Stimulated activated CD4-positive, alpha-beta T cell treated with anti-CD3 and anti-CD28 coated beads, Interleukin-12 subunit alpha, Interleukin-12 subunit beta, amount 100 ng/mL, for 48 hours (primary cell): ENCODE results near the gene CCNYL1.
"Not testable (repeated sequence)": the region's sequence is repeated elsewhere in the genome, so short reads cannot be mapped to it uniquely, and the experiment has no call there.

Source experiments
- DNase-seq, 3 donors: peaks; one replicate each; pipeline ENCODE4 v3.0.0-alpha.2; 2020; ENCODE audit warnings: low read depth in 2 of 3, low spot score in 1 of 3

The CCNYL1 gene

DNA sequence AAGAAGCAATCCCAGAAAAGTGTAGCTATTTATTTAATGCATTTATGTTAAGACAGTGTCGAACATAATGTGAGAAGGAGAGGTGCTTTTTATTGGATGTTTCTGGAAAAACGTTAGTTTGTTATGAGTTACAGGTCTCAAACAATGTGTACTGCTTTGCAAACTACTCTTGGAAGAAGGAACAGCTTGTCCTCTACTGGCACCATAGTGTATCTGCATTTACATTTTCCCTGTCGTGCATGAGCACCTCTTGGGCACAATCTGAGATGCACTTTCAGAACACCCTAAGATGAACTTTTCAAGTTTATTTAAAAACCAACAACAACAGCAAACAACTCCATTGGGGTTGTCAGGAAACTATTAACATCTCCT is 22.8 kb downstream of the CCNYL1 start:
- no peak for DNase-seq

DNA sequence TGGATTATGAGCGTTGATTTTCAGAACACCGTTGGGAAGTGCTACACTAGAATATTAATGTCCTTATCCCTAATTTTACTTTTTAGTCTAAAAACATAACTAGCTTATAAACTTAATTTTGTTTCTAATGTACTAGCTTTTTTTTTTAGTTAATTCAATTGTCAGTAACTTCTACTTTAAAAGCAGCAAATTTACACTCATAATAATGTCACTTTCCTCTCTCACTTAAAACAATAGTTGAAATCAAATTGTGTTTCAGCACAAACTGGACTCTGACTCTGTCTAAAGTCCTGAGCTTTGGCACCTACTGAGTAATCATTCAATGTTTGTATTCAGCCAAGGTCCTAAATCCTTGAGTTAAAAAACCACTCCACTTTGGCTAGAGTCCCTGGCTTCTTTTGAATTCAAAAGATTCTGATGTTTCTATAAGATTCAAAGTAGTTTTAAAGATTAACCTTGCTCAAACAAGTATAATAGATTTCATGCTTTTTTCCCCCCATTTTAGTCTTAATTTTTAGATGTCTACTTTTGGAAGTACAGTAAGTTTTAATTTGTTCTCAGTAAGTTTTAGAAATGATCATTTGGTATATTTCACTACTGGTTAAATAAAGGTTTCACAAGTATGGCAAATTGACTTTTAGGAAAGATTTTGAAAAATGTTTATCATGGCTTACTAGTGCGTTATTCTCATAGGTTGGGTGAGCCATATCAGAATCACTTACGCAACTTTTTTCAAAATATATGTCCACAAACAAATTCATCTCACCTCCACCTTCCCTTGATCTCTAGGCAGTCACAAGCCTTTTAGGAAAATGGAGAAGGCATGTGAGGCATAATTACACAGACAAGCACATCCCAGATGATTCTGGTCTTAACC is 23.4 kb downstream of the CCNYL1 start:
- DNase-seq = no peak

DNA sequence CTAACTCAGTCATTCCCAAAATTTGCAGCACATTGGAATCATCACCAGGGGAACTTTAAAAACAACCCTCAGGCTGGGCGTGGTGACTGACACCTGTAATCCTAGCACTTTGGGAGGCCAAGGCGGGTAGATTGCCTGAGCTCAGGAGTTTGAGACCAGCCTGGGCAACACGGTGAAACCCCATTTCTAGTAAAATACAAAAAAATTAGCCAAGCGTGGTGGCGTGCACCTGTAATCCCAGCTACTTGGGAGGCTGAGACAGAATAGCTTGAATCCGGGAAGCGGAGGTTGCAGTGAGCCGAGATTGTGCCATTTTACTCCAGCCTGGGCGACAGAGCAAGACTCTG is 24.0 kb downstream of the CCNYL1 start:
- not testable (repeated sequence) for DNase-seq

DNA sequence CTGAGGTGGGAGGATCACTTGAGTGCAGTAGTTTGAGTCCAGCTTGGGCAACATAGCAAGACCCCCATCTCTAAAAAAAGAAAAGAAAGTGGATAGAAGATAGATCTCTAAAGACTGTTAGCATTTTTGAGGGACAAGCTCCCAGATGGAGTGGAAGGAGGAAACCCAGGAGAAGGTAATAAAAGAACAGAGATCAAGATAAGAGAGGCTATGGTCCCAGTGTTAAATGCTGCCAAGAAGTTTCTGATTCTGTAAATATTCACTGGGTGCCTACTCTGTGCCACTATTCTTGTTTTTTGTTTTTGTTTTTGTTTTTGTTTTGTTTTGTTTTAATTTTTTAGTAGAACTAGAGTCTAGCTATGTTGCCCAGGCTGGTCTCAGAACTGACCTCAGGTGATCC is 32.1 kb downstream of the CCNYL1 start:
- no peak for DNase-seq

DNA sequence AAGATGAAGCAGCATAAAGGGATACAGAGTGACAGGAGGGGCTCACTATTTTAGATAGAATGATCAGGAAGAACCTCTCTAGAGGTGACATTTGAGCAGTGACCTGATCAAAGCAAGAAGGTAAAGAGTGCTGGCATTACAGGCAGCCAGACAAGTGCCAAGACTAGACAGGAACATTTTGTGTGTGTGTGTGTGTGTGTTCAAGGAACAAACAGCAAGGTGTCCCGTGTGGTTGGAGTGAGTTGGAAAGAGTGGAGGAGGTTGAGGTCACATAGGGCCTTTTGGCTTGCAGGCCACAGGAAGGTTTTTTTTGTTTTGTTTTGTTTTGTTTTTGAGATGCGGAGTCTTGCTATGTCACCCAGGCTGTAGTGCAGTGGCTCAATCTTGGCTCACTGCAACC is 32.6 kb downstream of the CCNYL1 start:
- no peak for DNase-seq

DNA sequence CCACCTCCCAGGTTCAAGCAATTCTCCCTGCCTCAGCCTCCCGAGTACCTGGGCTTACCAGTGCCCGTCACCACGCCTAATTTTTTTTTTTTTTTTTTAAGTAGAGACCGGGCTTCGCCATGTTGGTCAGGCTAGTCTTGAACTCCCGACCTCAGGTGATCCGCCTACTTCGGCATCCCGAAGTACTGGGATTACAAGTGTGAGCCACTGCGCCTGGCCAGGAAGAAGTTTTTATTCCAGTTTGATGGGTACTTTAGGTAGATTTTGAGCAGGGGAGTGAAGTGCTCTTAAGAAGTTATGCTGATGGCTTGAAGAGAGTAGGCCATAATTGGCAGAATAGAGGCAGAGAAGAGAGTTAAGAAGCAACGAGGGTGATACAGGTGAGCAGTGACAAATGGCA is 33.0 kb downstream of the CCNYL1 start:
- no peak for DNase-seq

DNA sequence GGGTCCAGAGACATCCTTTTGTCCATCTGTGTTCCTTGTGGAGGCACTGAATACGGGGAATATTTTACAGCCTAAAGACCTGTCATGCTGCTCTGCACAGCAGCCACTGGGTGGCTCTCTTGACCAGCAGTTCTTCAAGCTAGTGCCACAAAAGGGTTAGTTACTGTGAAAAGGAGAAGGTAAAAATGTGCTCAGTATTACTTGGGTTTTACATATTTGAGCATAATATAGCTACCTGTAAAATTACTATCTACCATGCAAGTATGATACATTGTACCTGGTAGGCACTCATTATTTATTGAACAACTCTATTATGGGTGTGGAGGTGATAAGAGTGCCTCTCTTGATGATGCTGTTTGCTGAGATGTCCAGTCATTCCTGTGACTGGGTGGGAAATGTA is 34.7 kb downstream of the CCNYL1 start:
- peak in 2 of 3 donors; percentile 16 to 22 for DNase-seq

DNA sequence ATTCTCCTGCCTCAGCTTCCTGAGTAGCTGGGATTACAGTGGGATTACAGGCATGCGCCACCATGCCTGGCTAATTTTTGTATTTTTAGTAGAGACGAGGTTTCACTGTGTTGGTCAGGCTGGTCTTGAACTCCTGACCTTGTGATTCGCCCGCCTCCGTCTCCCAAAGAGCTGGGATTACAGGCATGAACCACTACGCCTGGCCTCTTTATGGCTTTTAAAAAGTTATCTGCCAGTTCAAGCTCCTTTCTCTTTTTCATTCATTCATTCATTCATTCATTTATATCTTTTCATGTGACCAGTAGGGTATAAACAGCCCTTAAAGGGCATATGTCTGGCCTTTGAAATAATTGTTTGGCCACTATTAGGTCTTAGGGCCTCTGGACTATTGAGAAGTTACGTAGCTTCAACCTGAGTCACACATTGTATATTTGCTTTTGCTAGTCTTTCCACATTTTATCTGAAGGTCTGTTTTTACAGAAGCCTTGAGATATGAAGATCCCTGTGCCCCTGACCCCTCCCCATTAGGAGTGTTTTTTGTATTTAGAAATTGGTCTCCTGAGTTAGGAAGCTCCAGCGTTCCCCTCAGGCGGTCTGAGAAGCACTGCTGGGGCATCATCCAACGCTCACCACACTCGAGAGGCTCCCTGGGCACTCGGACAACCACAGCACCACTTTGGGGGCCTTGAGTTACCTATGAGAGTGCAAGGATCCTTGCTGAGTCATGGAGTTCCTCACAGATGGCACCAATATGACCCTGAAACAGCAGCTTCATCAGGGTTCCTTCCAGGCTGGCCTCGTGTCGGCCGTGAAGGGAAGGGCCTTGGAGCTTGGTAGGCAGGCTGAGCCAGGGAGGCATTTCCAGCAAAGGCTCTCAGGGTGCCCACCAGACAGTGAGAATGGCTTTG is 36.5 kb downstream of the CCNYL1 start:
- no peak for DNase-seq

DNA sequence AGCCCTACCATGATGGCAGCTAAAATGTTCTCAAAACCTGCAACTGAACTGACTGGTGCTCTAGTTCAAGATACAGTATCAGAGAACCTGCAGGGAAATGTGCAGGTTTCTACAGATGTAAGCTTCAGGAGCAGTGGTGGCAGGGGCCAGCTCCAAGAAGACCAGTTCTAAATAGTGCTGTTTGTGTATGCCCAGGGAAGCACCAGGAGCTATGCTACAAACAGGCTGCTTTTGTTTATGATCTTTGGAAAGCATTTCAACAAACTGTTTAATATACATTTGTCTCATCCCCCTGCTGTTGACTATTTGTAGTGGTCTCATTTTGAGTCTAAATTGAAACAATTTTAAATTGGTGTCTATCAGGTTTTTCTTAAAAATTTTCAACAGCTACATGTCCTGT is 37.6 kb downstream of the CCNYL1 start:
- DNase-seq = no peak

DNA sequence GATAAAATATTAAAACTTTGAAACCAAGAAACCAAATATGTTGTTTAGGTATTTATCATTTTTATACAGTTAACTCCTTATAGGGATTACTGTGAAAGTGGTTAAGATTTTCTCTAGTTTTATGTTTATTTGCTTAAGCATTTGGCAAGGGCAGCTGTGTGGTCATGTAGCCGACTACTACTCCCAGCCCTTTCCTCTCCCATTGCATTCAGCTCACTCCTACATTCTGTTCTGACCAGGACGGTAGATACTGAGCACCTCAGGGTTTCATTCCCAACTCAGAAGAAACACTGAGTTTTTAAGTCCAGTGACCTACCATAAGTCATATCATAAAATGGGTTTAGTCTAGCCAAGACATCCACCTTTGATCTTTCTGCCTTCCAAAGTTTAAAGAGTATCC is 38.4 kb downstream of the CCNYL1 start:
- no peak for DNase-seq

DNA sequence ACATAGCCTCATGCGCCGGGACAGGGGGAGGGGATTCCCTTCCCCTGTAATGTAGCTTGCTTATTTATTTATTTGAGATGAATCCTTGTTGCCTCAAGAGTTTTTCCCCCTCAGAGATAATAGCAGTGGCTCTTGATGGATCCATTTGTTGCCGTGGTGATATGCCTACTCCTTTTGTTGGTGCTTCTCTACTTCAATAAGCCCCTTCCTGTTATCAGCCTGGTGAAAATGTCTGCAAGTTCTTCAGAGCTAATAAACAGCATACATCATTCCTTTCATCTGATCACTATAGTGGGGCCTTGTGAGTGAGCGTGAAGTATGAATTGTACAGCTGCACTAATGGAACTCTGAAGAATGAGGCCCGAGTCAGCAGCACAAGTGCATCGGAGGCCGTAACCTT is 38.9 kb downstream of the CCNYL1 start:
- DNase-seq = no peak

DNA sequence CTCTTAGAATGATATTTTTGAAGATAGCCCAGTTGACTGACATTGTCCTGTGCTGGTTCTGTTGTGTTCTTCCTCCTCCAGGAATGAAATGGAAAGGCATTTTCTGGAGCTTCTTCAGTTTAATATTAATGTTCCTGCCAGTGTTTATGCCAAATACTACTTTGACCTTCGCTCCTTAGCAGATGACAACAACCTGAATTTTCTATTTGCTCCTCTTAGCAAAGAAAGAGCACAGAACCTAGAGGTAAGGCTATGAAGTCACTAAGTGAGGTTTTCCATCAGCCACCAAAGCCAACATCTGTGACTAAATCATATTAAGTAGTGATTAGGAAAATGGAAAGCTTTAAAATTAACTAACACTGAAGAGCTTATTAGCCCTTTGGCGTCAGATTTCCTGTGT is 39.4 kb downstream of the CCNYL1 start:
- DNase-seq = no peak

DNA sequence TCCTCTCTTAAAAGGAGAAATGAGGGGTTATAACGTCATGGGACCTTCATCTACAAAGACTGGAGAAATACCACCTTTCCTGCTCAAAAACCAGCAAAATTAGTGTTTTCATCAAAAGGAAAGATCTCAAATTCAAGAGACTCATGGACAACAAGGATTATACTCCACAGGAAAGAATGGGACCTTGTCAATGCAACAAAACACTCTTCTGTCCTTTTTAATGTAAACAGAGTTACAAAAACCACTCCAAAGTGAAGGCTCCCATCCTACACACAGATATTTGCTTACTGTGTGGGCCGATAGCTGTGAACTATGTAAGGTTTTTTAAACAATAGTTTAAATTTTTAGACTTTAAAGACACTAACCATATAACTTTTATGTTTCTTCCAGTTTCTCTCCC is 42.2 kb downstream of the CCNYL1 start:
- not testable (repeated sequence) for DNase-seq

DNA sequence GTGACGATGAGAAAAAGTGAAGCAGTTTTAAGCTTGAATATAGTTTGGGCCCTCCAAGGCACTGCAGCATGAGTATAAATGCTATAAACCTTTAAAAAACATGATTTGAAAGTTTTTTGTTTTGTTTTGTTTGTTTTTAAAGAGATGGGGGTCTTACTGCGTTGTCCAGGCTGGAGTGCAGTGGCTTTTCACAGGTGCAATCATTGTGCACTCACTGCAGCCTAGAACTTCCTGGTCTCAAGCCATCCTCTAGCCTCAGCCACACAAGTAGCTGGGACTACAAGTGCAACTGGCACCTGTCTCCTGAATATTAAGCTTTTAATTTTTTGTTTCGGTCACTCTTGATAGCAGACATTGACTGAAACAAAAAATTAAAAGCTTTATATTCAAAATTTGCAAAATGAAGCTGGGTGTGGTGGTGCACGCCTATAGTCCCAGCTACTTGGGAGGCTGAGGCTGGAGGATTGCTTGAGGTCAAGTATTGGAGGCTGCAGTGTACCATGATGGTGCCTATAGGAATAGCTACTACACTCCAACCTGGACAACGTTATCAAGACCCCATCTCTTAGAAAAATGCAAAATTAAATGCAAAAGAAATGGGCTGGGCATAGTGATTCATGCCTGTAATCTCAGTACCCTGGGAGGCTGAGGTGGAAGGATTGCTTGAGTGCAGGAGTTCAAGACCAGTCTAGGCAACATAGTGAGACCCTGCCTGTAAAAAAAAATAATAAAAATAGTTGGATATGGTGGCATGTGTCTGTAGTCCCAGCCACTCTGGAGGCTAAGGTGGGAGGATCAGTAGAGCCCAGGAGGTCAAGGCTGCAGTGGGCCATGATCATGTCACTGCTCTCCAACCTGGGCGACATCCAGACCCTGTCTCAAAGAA is 43.3 kb downstream of the CCNYL1 start:
- no peak for DNase-seq

DNA sequence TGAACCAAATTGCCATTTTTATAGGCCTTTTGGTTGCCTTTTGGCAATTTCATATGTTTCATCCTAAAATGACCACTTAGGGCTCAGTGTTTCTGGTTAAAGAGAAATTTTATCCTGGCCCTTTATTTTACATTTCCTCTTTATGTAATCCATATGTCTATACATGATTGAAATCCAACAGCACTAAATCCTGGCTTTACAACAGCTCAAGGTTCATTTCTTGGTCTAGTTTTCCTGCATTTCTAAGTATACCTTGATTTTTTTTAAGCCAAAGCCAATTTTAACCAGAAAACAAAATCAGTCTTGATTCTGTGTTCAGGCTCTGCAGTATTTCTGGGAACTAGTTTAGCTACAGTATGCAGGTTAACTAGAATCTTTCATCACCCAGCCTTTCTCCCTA is 46.6 kb downstream of the CCNYL1 start:
- DNase-seq = no peak

DNA sequence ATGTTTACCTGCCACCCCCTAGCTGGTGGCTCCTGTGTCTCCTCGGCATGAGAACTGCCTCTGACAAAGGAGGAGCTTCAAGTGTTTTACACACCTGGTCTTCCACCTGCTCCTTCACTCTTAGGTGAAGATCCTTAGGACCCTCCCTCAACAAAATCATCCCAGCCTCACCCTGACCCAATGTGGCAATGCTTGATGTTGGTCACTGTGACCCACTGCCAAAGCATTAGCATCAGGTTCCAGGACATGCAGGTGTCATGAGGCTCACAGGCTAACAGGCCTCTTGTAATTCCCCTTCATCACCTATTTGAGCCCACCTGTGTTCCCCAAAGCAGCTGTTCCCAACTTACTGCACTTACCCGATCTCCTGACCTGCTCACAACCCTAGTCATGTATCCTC is 48.5 kb downstream of the CCNYL1 start:
- no peak for DNase-seq

DNA sequence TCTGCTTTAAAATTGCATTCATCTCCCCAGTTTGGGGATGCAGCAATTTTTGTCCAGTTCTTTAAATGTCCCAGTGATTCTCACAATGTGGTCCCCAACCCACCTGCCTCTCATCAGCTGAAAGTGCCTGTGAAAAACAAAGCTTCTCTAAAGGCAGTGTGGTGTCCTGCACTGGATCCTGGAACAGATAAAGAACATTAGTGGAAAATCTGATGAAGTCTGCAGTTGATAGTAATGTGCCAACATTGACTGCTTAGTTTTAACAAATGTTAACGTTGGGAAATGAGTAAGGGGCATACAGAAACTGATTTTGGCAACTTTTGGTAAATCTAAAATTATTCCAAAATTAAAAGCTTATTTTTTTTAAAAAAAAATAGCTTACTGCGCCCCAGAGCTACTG is 49.0 kb downstream of the CCNYL1 start:
- DNase-seq = no peak

DNA sequence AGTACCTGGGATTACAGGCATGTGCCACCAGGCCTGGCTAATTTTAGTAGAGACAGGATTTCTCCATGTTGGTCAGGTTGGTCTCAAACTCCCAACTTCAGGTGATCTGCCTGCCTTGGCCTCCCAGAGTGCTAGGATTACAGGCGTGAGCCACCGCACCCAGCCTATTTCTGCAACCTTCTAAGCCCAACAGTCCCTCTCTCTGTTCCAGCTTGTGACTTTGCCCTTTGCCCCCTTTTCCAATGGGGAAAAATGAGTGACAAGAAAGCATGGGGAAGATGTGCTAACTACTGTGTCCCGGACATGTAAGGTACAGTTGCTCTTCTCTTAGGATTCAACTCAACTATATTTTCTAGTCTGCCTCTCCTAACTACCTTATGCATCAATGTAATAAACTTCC is 50.0 kb downstream of the CCNYL1 start:
- not testable (repeated sequence) for DNase-seq

DNA sequence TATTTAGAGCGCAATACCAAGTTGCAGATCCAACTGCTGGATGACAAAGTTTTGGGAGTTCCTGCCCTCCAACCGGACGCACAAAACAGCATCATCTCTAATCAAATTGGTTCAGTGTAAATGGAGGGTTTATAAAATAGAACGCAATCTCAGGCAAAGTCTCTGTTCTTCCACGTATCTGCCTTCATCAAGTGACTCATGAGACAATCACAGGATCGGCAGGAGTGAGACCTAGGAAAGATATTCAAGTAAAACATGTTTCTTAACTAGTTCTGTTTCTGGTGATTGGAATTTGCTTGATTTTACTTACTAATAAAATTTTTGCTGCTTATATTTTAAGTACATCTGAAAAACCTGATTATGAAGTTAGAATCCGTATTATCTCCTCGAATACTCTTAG is 50.7 kb downstream of the CCNYL1 start:
- DNase-seq = no peak

DNA sequence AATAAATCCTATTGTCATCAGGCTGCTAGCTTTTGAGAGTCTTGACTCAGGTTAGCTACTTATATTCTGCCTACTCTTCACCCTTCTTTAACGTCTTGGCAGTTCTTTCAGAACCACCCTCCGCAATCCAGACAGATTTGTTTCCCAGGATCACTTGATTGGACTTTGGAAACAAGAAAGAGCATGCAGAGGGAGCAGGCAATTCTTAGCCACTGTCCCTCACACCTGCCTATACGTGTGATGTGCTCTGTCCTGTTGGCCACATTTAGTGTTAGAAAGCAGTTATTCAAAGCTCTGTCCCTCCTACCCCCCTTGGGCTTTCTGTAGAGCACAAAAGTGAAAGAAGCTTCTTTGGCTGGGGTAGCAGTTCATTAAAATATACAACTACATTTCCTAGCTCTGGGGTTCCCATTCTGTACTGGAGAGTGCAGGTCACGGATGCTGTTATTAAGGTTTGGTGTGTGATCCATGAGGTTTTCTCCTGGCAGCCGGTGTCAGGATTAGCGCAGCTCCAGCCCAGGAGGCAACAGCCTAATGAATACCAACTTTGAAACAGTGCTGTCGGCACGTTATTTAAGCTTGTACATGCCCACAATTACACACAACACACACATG is 52.0 kb downstream of the CCNYL1 start:
- no peak for DNase-seq

DNA sequence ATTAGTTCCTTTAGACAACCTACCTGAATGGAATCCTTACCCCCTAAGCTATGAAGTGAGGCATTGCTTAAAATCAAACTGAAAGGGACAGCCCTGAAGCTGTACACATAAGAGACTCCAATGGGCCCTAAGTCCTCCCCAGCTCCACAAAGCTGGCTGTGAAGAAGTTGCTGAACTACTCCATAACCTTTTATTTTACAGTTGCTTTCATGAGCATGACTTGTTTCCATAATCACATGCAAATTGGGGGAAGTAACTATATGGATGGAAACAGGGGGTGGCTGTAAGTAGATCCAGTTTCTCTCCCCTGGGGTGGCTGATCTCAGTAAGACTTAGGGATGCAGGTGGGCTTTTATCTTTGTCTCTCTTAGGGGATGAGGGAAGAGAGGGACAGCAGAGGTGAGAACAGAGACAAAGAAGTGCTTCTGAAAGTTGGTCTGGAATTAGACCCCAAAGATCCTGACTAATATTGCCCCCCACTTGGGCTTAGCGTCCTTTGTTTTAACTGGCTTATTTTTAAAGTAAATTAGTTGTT is 52.7 kb downstream of the CCNYL1 start:
- DNase-seq = no peak
